Mammary epithelial cell (primary cell): Measurements from ENCODE around the gene HIBCH.

Experiments
- CTCF ChIP-seq, 2 donors: IDR thresholded peaks in 1 of 2; conservative IDR thresholded peaks in 1 of 2; 2 replicates each; pipeline ENCODE4 v1.5.1; 2011 to 2012; ENCODE audit warnings: inconsistent platforms in 2 of 2, low read length in 2 of 2, mild to moderate bottlenecking in 2 of 2, control low read depth in 1 of 2, low read depth in 1 of 2; ENCODE audit not compliant: insufficient read depth in 1 of 2; ENCODE audit errors: extremely low read depth in 1 of 2
- EZH2 ChIP-seq: IDR thresholded peaks from 2 replicates; pipeline ENCODE4 v1.6.1; 2012; ENCODE audit warnings: low read length, inconsistent platforms, borderline replicate concordance

DNA sequence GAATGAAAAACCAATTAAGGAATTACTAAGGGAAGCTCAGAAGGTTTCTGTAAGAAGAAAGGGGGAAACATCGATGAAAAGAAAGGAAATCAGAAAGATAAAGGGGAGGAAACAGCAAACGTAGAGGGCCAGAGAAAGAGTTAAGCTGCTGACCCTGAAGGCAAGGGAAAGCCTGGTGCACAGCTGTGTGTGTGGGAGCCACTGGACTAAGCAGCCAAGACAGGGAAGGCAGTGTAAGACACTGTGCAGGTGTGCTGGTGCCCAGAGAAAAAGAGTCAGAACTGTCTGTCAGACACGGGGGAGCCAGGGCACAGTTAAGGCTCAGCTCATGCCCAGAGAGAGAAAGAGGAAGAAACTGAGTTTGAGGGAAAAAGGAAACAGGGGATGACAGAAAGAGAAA, 104.0 kb downstream of the HIBCH start:
- no peak for TF ChIP-seq CTCF (conservative IDR thresholded peaks at IDR 0.05 in 1 of 2, IDR thresholded peaks at IDR 0.05 in 1 of 2; ENCODE audit: extremely low read depth in 1 of 2, insufficient read depth in 1 of 2, low read depth in 1 of 2, low read length in 2 of 2)
- no peak for TF ChIP-seq EZH2
